Osteoblast (primary cell): ENCODE measurements around the gene DRAXIN. TPM values are rescaled to one million over a fixed set of nuclear protein-coding genes. Genes with fewer than 3 reads are reported as not detected.

Source experiments
- DNase-seq: peaks from one replicate; pipeline ENCODE4 v3.0.0; 2011; ENCODE audit warnings: low spot score, mixed read lengths; ENCODE audit not compliant: insufficient read length; ENCODE audit errors: missing footprints
- H2AFZ ChIP-seq: 2 replicates; pipeline ENCODE4 v1.6.0; 2011; ENCODE audit warnings: mild to moderate bottlenecking, low read length
- H3K27ac ChIP-seq: 2 replicates; pipeline ENCODE4 v1.5.1; 2011; ENCODE audit warnings: mild to moderate bottlenecking, low read depth, low read length, moderate library complexity
- H3K27me3 ChIP-seq: 2 replicates; pipeline ENCODE4 v1.6.0; 2012; ENCODE audit warnings: mild to moderate bottlenecking, control low read depth, inconsistent platforms, low read length, moderate library complexity; ENCODE audit not compliant: insufficient read depth
- H3K36me3 ChIP-seq: 2 replicates; pipeline ENCODE4 v1.5.1; 2011; ENCODE audit warnings: mild to moderate bottlenecking, low read length, control low read depth, moderate library complexity; ENCODE audit not compliant: insufficient read depth
- H3K4me1 ChIP-seq: 2 replicates; pipeline ENCODE4 v1.5.1; 2011; ENCODE audit warnings: mild to moderate bottlenecking, low read length, control low read depth, moderate library complexity; ENCODE audit not compliant: insufficient read depth
- H3K4me2 ChIP-seq: 2 replicates; pipeline ENCODE4 v1.6.0; 2011; ENCODE audit warnings: mild to moderate bottlenecking, low read length; ENCODE audit not compliant: insufficient read depth
- H3K4me3 ChIP-seq: fragments of 200-600 bp; sonication (generic); 3 replicates; pipeline ENCODE4 v1.5.1; 2012; ENCODE audit warnings: mild to moderate bottlenecking, low read length, inconsistent platforms; ENCODE audit not compliant: insufficient read depth
- H3K79me2 ChIP-seq: 2 replicates; pipeline ENCODE4 v1.6.0; 2012; ENCODE audit warnings: mild to moderate bottlenecking, low read length, control low read depth, inconsistent platforms; ENCODE audit not compliant: insufficient read depth
- H3K9me3 ChIP-seq: 2 replicates; pipeline ENCODE4 v1.5.1; 2011; ENCODE audit warnings: low read depth, low read length, control low read depth
- H4K20me1 ChIP-seq: 2 replicates; pipeline ENCODE4 v1.6.0; 2012; ENCODE audit warnings: mild to moderate bottlenecking, low read length, control low read depth; ENCODE audit not compliant: insufficient read depth
- CTCF ChIP-seq: IDR thresholded peaks from 2 replicates; pipeline ENCODE4 v1.5.1; 2011; ENCODE audit warnings: mild to moderate bottlenecking, low read depth, low read length, moderate library complexity; ENCODE audit errors: extremely low read depth
- total RNA-seq: library from RNA; depleted of rRNA; stranded (reverse); fragments of >200 nt; gene quantifications from 2 replicates; pipeline ENCODE4 v1.2.3, GENCODE V29; 2012

Gene DRAXIN
- total RNA-seq, 1 donor: under 0.01 TPM

GRCh38 chr1:11658542-11658941 lies 33.0 kb upstream of the DRAXIN start:
- Histone ChIP-seq H3K79me2 (no peaks in the 10 kb centered on the region), H4K20me1 (no peaks in the 10 kb centered on the region)

GRCh38 chr1:11659748-11660147 lies 31.8 kb upstream of the DRAXIN start:
- H3K4me1 ChIP-seq: no peaks in the 10 kb centered on the region
- H4K20me1 ChIP-seq: no peaks in the 10 kb centered on the region
- no peaks in the 10 kb centered on the region for H3K36me3 ChIP-seq
- H3K9me3 ChIP-seq: no peaks in the 10 kb centered on the region
- H3K4me2 ChIP-seq: no peak overlapping the region
- H3K27ac ChIP-seq: no peak overlapping the region
- H2AFZ ChIP-seq: no peak overlapping the region
- TF ChIP-seq CTCF: no peak
- no peaks in the 10 kb centered on the region for H3K27me3 ChIP-seq
- DNase-seq: no peak
- H3K4me3 ChIP-seq: no peak overlapping the region
- no peaks in the 10 kb centered on the region for H3K79me2 ChIP-seq

More at GRCh38 chr1:11658542-11658941, 33.0 kb upstream of the DRAXIN start:
- Histone ChIP-seq H3K36me3 (no peaks in the 10 kb centered on the region), H3K27me3 (peaks cover 4% of the 10 kb centered on the region), H3K27ac (no peak overlapping the region), H3K4me1 (no peaks in the 10 kb centered on the region), H3K9me3 (no peaks in the 10 kb centered on the region), H2AFZ (no peak overlapping the region), H3K4me3 (no peak overlapping the region), H3K4me2 (no peak overlapping the region)
- no peak for TF ChIP-seq CTCF
- peak; percentile 30 for DNase-seq

- Histone ChIP-seq H3K9me3 (no peaks in the 10 kb centered on the region), H3K4me2 (no peak overlapping the region), H3K27ac (no peak overlapping the region), H3K4me1 (no peaks in the 10 kb centered on the region), H2AFZ (no peak overlapping the region), H3K79me2 (no peaks in the 10 kb centered on the region), H3K36me3 (no peaks in the 10 kb centered on the region), H4K20me1 (no peaks in the 10 kb centered on the region), H3K4me3 (no peak overlapping the region), H3K27me3 (no peaks in the 10 kb centered on the region)
- no peak for DNase-seq
- TF ChIP-seq CTCF: no peak
These were observed 30.4 kb upstream of the DRAXIN start for GRCh38 chr1:11661103-11661502.

GRCh38 chr1:11664336-11665065 lies 27.0 kb upstream of the DRAXIN start:
- Histone ChIP-seq H3K79me2 (no peaks in the 10 kb centered on the region), H4K20me1 (peaks cover 3% of the 10 kb centered on the region), H2AFZ (peak overlapping the region; percentile 84), H3K27me3 (no peaks in the 10 kb centered on the region), H3K36me3 (no peaks in the 10 kb centered on the region), H3K4me1 (peaks cover 5% of the 10 kb centered on the region), H3K4me3 (peak overlapping the region; percentile 74), H3K27ac (no peak overlapping the region), H3K9me3 (no peaks in the 10 kb centered on the region), H3K4me2 (peak overlapping the region; percentile 77)
- no peak for TF ChIP-seq CTCF
- peak; percentile 92 for DNase-seq
